Endothelial cell (in vitro differentiated cells): ENCODE results near the gene HSD17B13. TPM values are rescaled to one million over a fixed set of nuclear protein-coding genes. Genes with fewer than 3 reads are reported as not detected.
"Not testable (repeated sequence)": the region's sequence is repeated elsewhere in the genome, so short reads cannot be mapped to it uniquely, and the experiment has no call there.

Experiments used
- DNase-seq: peaks from one replicate; pipeline ENCODE4 v3.0.0; 2021; ENCODE audit warnings: low spot score
- H3K27ac Mint-ChIP-seq: one replicate; pipeline ENCODE4 v1.8.0; 2021; ENCODE audit warnings: mixed read lengths, inconsistent platforms; ENCODE audit not compliant: unreplicated experiment
- H3K27me3 Mint-ChIP-seq: one replicate; pipeline ENCODE4 v1.8.0; 2021; ENCODE audit warnings: mild to moderate bottlenecking, moderate library complexity, mixed read lengths, inconsistent platforms; ENCODE audit not compliant: unreplicated experiment
- H3K36me3 Mint-ChIP-seq: one replicate; pipeline ENCODE4 v1.8.0; 2021; ENCODE audit warnings: mild to moderate bottlenecking, low read depth, mixed read lengths, inconsistent platforms; ENCODE audit not compliant: unreplicated experiment
- H3K4me1 Mint-ChIP-seq: one replicate; pipeline ENCODE4 v1.8.0; 2021; ENCODE audit warnings: mild to moderate bottlenecking, mixed read lengths, inconsistent platforms; ENCODE audit not compliant: unreplicated experiment
- H3K4me3 Mint-ChIP-seq: one replicate; pipeline ENCODE4 v1.8.0; 2021; ENCODE audit warnings: mild to moderate bottlenecking, mixed read lengths, inconsistent platforms; ENCODE audit not compliant: unreplicated experiment
- H3K9me3 Mint-ChIP-seq: one replicate; pipeline ENCODE4 v1.8.0; 2021; ENCODE audit warnings: mixed read lengths, inconsistent platforms; ENCODE audit not compliant: unreplicated experiment
- CTCF ChIP-seq: fragments of 200-600 bp; sonication (generic); IDR thresholded peaks from one replicate; pipeline ENCODE4 v1.5.0; 2021; ENCODE audit warnings: antibody characterized with exemption; ENCODE audit not compliant: unreplicated experiment
- total RNA-seq: library from RNA; stranded (reverse); fragmentation: NEBNext Ultra II Directional; extraction: Animal tissue kit (Norgen Biotek cat#: 25700); gene quantifications from one replicate; pipeline ENCODE4 v1.2.1, GENCODE V29; 2021; ENCODE audit not compliant: unreplicated experiment

Gene HSD17B13
- total RNA-seq, 1 donor from 2014 or later, result not detected

- Mint-ChIP-seq H3K27me3 (peaks cover 2% of the 10 kb centered on the region), H3K36me3 (no peaks in the 10 kb centered on the region), H3K9me3 (no peaks in the 10 kb centered on the region), H3K4me3 (no peak overlapping the region), H3K4me1 (no peaks in the 10 kb centered on the region), H3K27ac (no peak overlapping the region)
- TF ChIP-seq CTCF, result no peak
- no peak for DNase-seq
Observed at GRCh38 chr4:87321888-87322287, 794 bp downstream of the HSD17B13 start.

- peaks cover 2% of the 10 kb centered on the region for H3K27me3 Mint-ChIP-seq
- TF ChIP-seq CTCF, result no peak
- no peaks in the 10 kb centered on the region for H3K36me3 Mint-ChIP-seq
- peaks cover 8% of the 10 kb centered on the region for H3K4me1 Mint-ChIP-seq
- no peak overlapping the region for H3K27ac Mint-ChIP-seq
- no peak overlapping the region for H3K4me3 Mint-ChIP-seq
- H3K9me3 Mint-ChIP-seq, result no peaks in the 10 kb centered on the region
- no peak for DNase-seq
Observed at GRCh38 chr4:87317527-87317926, 5.2 kb downstream of the HSD17B13 start.

GRCh38 chr4:87316961-87317360 lies 5.7 kb downstream of the HSD17B13 start:
- Mint-ChIP-seq H3K9me3 (no peaks in the 10 kb centered on the region), H3K4me3 (no peak overlapping the region), H3K36me3 (no peaks in the 10 kb centered on the region), H3K27ac (no peak overlapping the region), H3K27me3 (peaks cover 2% of the 10 kb centered on the region), H3K4me1 (peaks cover 8% of the 10 kb centered on the region)
- DNase-seq, result no peak
- no peak for TF ChIP-seq CTCF

- H3K4me3 Mint-ChIP-seq, H3K27me3 Mint-ChIP-seq, DNase-seq, H3K9me3 Mint-ChIP-seq, H3K4me1 Mint-ChIP-seq, H3K36me3 Mint-ChIP-seq, H3K27ac Mint-ChIP-seq: not testable (repeated sequence)
Observed at GRCh38 chr4:87315000-87315399, 7.7 kb downstream of the HSD17B13 start.

- Mint-ChIP-seq H3K27me3 (no peaks in the 10 kb centered on the region), H3K27ac (no peak overlapping the region), H3K9me3 (no peaks in the 10 kb centered on the region), H3K36me3 (no peaks in the 10 kb centered on the region), H3K4me1 (peaks cover 8% of the 10 kb centered on the region), H3K4me3 (no peak overlapping the region)
- TF ChIP-seq CTCF, result no peak
- no peak for DNase-seq
Observed at GRCh38 chr4:87313756-87314155, 8.9 kb downstream of the HSD17B13 start.

- no peak for DNase-seq
- no peak overlapping the region for H3K27ac Mint-ChIP-seq
- no peaks in the 10 kb centered on the region for H3K27me3 Mint-ChIP-seq
- peaks cover 8% of the 10 kb centered on the region for H3K4me1 Mint-ChIP-seq
- no peak overlapping the region for H3K4me3 Mint-ChIP-seq
- H3K9me3 Mint-ChIP-seq, result no peaks in the 10 kb centered on the region
- H3K36me3 Mint-ChIP-seq, result no peaks in the 10 kb centered on the region
- no peak for TF ChIP-seq CTCF
Observed at GRCh38 chr4:87311684-87312083, 11.0 kb downstream of the HSD17B13 start.
